Activated B cell treated with CpG ODN at 0.5 μM for 24 hours (primary cell): Measurements from ENCODE around the gene SYNDIG1L. TPM values are rescaled to one million over a fixed set of nuclear protein-coding genes. Genes with fewer than 3 reads are reported as not detected.
"Not testable (repeated sequence)": the region's sequence is repeated elsewhere in the genome, so short reads cannot be mapped to it uniquely, and the experiment has no call there.

ENCODE experiments used
- ATAC-seq: fragments of 200-7000 bp; cut with Tn5 transposase; one replicate; pipeline ENCODE4 v1.10.0; 2021; ENCODE audit warnings: low read depth, mild to moderate bottlenecking, moderate library complexity
- CTCF ChIA-PET: fragments of 350-600 bp; sonication (Branson Sonifier 250); formaldehyde crosslinking; loops from one replicate; lab custom pipeline; 2021; ENCODE audit warnings: antibody characterized with exemption; lab: Charles Lee
- POLR2A ChIA-PET: fragments of 350-600 bp; sonication (Branson Sonifier 250); formaldehyde crosslinking; loops from one replicate; lab custom pipeline; 2021; ENCODE audit warnings: antibody characterized with exemption; lab: Charles Lee
- DNase-seq: peaks from one replicate; pipeline ENCODE4 v3.0.0; 2022
- H3K27ac Mint-ChIP-seq: one replicate; pipeline ENCODE4 v1.8.0; 2020; ENCODE audit warnings: mixed read lengths
- H3K27me3 Mint-ChIP-seq: one replicate; pipeline ENCODE4 v1.8.0; 2021; ENCODE audit warnings: mixed read lengths
- H3K36me3 Mint-ChIP-seq: one replicate; pipeline ENCODE4 v1.8.0; 2021; ENCODE audit warnings: low read depth, mixed read lengths
- H3K4me1 Mint-ChIP-seq: one replicate; pipeline ENCODE4 v1.8.0; 2021; ENCODE audit warnings: mixed read lengths
- H3K4me3 Mint-ChIP-seq: one replicate; pipeline ENCODE4 v1.8.0; 2020; ENCODE audit warnings: mild to moderate bottlenecking, mixed read lengths
- H3K9me3 Mint-ChIP-seq: one replicate; pipeline ENCODE4 v1.8.0; 2020; ENCODE audit warnings: mixed read lengths
- intact Hi-C: fragments of 100-400 bp; cut with micrococcal nuclease; formaldehyde crosslinking; loops from one replicate; pipeline ENCODE4 v1.15.1; 2024
- total RNA-seq: library from RNA; stranded (reverse); gene quantifications from 2 replicates; pipeline ENCODE4 v1.2.3, GENCODE V29; 2022
- TF ChIP-seq, protein P1 (sequence below): fragments of 200-600 bp; IDR thresholded peaks from one replicate; pipeline ENCODE4 v1.8.0; 2022; ENCODE audit warnings: antibody characterized with exemption, mild to moderate bottlenecking

SYNDIG1L gene
- total RNA-seq, 1 donor from 2014 or later, result not detected

- Mint-ChIP-seq H3K27ac (no peak overlapping the region), H3K36me3 (no peaks in the 10 kb centered on the region)
- intact Hi-C loops, result no loop called here
Observed at GRCh38 chr14:74395094-74395493, 30.9 kb downstream of the SYNDIG1L start.

GRCh38 chr14:74394549-74394948 lies 31.5 kb downstream of the SYNDIG1L start:
- TF ChIP-seq, protein P1, sequence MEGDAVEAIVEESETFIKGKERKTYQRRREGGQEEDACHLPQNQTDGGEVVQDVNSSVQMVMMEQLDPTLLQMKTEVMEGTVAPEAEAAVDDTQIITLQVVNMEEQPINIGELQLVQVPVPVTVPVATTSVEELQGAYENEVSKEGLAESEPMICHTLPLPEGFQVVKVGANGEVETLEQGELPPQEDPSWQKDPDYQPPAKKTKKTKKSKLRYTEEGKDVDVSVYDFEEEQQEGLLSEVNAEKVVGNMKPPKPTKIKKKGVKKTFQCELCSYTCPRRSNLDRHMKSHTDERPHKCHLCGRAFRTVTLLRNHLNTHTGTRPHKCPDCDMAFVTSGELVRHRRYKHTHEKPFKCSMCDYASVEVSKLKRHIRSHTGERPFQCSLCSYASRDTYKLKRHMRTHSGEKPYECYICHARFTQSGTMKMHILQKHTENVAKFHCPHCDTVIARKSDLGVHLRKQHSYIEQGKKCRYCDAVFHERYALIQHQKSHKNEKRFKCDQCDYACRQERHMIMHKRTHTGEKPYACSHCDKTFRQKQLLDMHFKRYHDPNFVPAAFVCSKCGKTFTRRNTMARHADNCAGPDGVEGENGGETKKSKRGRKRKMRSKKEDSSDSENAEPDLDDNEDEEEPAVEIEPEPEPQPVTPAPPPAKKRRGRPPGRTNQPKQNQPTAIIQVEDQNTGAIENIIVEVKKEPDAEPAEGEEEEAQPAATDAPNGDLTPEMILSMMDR, result no peak
- H3K4me3 Mint-ChIP-seq, result no peak overlapping the region
- peaks cover 3% of the 10 kb centered on the region for H3K4me1 Mint-ChIP-seq
- POLR2A ChIA-PET, result no interaction called here
- ATAC-seq, result no peak
- intact Hi-C loops, result no loop called here
- H3K9me3 Mint-ChIP-seq, result no peaks in the 10 kb centered on the region
- DNase-seq, result no peak
- H3K36me3 Mint-ChIP-seq, result no peaks in the 10 kb centered on the region
- no peak overlapping the region for H3K27ac Mint-ChIP-seq
- H3K27me3 Mint-ChIP-seq, result no peaks in the 10 kb centered on the region
- CTCF ChIA-PET, result no interaction called here

More at GRCh38 chr14:74395094-74395493, 30.9 kb downstream of the SYNDIG1L start:
- Mint-ChIP-seq H3K27me3 (no peaks in the 10 kb centered on the region), H3K9me3 (no peaks in the 10 kb centered on the region), H3K4me1 (peaks cover 8% of the 10 kb centered on the region), H3K4me3 (no peak overlapping the region)
- DNase-seq (no peak), ATAC-seq (no peak)
- TF ChIP-seq, protein P1, result no peak
- ChIA-PET CTCF (no interaction called here), POLR2A (no interaction called here)

DNA sequence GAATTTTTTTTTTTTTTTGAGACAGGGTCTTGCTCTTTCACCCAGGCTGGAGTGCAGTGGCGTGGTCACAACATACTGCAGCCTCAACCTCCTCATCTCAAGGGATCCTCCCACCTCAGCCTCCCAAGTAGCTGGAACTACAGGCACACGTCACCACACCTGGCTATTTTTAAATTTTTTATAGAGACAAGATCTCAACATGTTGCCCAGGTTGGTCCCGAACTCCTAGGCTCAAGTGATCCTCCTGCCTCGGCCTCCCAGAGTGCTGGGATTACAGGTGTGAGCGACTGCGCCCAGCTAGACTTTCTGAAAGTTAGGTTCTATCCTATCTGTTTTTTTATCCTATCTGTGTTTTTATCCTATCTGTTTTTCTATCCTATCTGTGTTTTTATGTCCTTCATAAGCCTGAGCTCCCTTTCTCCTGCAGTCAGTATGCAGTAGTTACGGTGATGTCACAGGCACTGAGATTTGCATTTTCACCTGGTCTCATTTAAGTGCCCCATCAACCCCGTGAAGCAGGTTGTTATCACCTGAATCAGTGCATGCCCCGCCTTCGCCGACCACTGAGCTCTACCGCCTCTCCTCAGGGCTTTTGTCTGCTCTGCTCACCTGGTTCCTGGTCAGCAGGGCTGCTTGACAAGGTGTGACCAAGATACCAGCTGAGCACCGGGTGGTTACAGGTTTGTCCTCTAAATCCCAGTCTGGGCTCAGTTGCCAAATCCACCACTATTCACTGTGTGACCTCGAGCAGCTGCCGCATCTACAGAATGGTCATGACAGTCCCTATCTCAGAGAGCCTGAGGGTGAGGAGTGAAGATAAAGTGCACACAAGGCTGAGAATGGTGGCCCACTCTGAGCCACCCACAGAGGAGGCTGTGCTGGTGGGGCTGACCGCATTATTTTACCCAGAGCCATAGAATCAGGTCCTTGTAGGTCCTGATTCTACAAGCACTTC lies 33.1 kb downstream of the SYNDIG1L start:
- H3K27me3 Mint-ChIP-seq, result peaks cover 2% of the 10 kb centered on the region
- TF ChIP-seq, protein P1, result no peak
- H3K4me3 Mint-ChIP-seq, result no peak overlapping the region
- no peaks in the 10 kb centered on the region for H3K36me3 Mint-ChIP-seq
- ChIA-PET CTCF (no interaction called here), POLR2A (no interaction called here)
- ATAC-seq, result no peak
- no peak overlapping the region for H3K27ac Mint-ChIP-seq
- no peak for DNase-seq
- H3K4me1 Mint-ChIP-seq, result no peaks in the 10 kb centered on the region
- H3K9me3 Mint-ChIP-seq, result no peaks in the 10 kb centered on the region
- intact Hi-C loops, result no loop called here

- Mint-ChIP-seq H3K9me3 (no peaks in the 10 kb centered on the region), H3K27ac (no peak overlapping the region), H3K4me1 (no peaks in the 10 kb centered on the region), H3K27me3 (peaks cover 2% of the 10 kb centered on the region), H3K36me3 (no peaks in the 10 kb centered on the region), H3K4me3 (no peak overlapping the region)
- DNase-seq, result no peak
- ChIA-PET POLR2A (interaction anchor here (0.7 kb wide), 1 partner anchor 94 kb away, joined by 7 read pairs; no protein-coding TSS in a partner anchor), CTCF (no interaction called here)
- TF ChIP-seq, protein P1, result no peak
- no peak for ATAC-seq
- intact Hi-C loops, result no loop called here
Observed at GRCh38 chr14:74391479-74391878, 34.5 kb downstream of the SYNDIG1L start.

DNA sequence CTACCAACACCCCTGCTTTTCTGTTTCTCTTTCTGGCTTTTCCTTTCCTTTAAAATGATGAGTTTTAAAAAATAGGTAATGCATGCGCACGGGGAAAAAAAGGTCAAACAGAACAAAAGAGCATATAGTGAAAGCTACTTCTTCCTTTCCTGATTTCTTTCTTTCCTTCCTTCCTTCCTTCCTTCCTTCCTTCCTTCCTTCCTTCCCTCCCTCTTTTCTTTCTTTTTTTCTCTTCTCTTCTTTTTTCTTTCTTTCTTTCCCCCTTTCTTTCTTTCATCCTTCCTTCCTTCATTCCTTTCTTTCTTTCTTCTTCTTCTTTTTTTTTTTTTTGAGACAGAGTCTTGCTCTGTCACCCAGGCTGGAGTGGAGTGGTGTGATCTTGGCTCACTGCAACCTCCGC lies 35.5 kb downstream of the SYNDIG1L start:
- H3K9me3 Mint-ChIP-seq, H3K4me1 Mint-ChIP-seq, ATAC-seq, POLR2A ChIA-PET, CTCF ChIA-PET, H3K27me3 Mint-ChIP-seq, intact Hi-C loops, H3K4me3 Mint-ChIP-seq, H3K27ac Mint-ChIP-seq, DNase-seq, H3K36me3 Mint-ChIP-seq: not testable (repeated sequence)
